Transverse colon (tissue), 4 donors: ENCODE results near the gene DIO3. TPM values are rescaled to one million over a fixed set of nuclear protein-coding genes. Genes with fewer than 3 reads are reported as not detected.

ENCODE experiments used
- DNase-seq: peaks from one replicate; pipeline ENCODE4 v3.0.0-alpha.2; 2019
- H3K27ac ChIP-seq, 4 donors: fragments of 200-600 bp; sonication (generic); 2 replicates each; pipeline ENCODE4 v1.5.1; 2016 to 2018; ENCODE audit warnings: inconsistent platforms in 4 of 4
- H3K27me3 ChIP-seq: fragments of 200-600 bp; sonication (generic); 2 replicates; pipeline ENCODE4 v1.5.1; 2017; ENCODE audit warnings: inconsistent platforms
- H3K36me3 ChIP-seq, 4 donors: fragments of 200-600 bp; sonication (generic); 2 replicates each; pipeline ENCODE4 v1.5.1; 2017 to 2019; ENCODE audit warnings: inconsistent platforms in 4 of 4
- H3K4me1 ChIP-seq, 4 donors: fragments of 200-600 bp; sonication (generic); 2 replicates each; pipeline ENCODE4 v1.5.1; 2017 to 2020; ENCODE audit warnings: inconsistent platforms in 4 of 4
- H3K4me3 ChIP-seq, 4 donors: fragments of 200-600 bp; sonication (generic); 1 replicate in 1 of 4; 2 replicates in 3 of 4; pipeline versions ENCODE4 v1.5.1 to v1.6.1; 2017 to 2019; ENCODE audit warnings: inconsistent platforms in 4 of 4
- H3K9me3 ChIP-seq, 2 donors: fragments of 200-600 bp; sonication (generic); 2 replicates each; pipeline ENCODE4 v1.5.1; 2017 to 2019; ENCODE audit warnings: inconsistent platforms in 2 of 2
- EP300 ChIP-seq: sonication (generic); formaldehyde crosslinking; IDR thresholded peaks from one replicate; pipeline ENCODE4 v1.6.1; 2017; ENCODE audit warnings: antibody characterized with exemption, low read depth
- POLR2A ChIP-seq: fragments of 450-650 bp; IDR thresholded peaks from one replicate; pipeline ENCODE4 v1.6.1; 2016; ENCODE audit warnings: antibody characterized with exemption, mild to moderate bottlenecking, moderate library complexity
- POLR2AphosphoS5 ChIP-seq, 3 donors: sonication (generic); formaldehyde crosslinking; IDR thresholded peaks; one replicate each; pipeline ENCODE4 v1.6.1; 2016; ENCODE audit warnings: antibody characterized with exemption in 3 of 3
- WGBS, 2 donors: methylation state at CpG; one replicate each; pipeline ENCODE4 v1.1.5; 2018; ENCODE audit warnings: low coverage in 1 of 2; 5-methylcytosine and 5-hydroxymethylcytosine counted together
- in situ Hi-C, 4 donors: fragments of 200-750 bp; cut with MboI; loops; one replicate each; pipeline versions ENCODE4 v1.15.0 to v1.15.1; 2017; ENCODE audit warnings: low sequenced_read_pairs in 3 of 4, low pct_ligation_motif_present in 1 of 4, low pct_unique_long_range_greater_than_20kb in 1 of 4
- intact Hi-C: fragments of 100-400 bp; cut with DNase I; formaldehyde crosslinking; loops from one replicate; pipeline ENCODE4 v1.15.1; 2023; ENCODE audit warnings: low total_unique reads
- total RNA-seq, 4 donors: library from RNA; depleted of rRNA; stranded (reverse); fragments of >200 nt; gene quantifications; one replicate each; pipeline ENCODE4 v1.1.0, GENCODE V29; 2016
- TF ChIP-seq, protein P1 (sequence below), 5 experiments: fragments of 200-600 bp in 3 of 5; fragments of 450-650 bp in 2 of 5; sonication (generic) in 3 of 5; IDR thresholded peaks; 1 replicate in 2 of 5; 2 replicates in 3 of 5; pipeline ENCODE4 v1.5.1; 2016 to 2017; ENCODE audit warnings: antibody characterized with exemption in 5 of 5, inconsistent platforms in 3 of 5, mild to moderate bottlenecking in 2 of 5, moderate library complexity in 1 of 5

DIO3 gene
- total RNA-seq, 4 donors from 2014 or later: 1.2 to 2.9 (median 1.4) TPM; not detected in 1

DNA sequence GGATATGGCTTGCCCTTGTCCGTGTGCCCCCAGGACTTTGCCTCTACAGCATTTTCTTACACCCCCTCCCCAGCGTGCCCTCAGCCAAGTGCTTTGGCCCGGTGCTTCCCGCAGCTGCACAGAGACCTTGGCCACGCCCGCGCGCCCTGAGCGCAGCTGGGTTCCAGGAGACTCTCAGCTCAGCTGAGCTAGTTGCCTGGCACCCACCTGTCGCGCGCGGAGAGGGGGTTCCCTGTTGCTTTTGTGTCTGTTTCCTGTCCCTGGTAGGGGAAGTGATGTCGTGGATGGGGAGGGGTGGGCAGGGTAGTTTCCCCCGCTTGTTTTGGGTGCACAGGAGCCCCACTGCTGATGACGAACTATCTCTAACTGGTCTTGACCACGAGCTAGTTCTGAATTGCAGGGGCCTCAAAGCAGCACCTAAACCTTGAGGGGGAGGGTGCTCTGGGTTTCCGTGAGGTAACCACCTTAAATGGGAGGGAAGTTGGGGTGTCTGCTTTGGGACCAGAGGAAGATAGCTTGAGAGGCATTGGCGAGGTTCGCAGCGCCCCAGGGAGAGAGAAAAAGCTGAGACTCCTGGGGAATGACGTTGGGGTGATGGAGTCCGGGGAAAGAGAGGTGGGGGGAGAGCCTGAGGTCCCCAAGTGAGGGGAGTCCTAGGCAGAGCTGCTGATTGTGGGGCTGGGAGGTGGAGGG is 1.5 kb downstream of the DIO3 start:
- Histone ChIP-seq H3K4me3 (no peak overlapping the region), H3K36me3 (no peaks in the 10 kb centered on the region), H3K9me3 (peaks cover 7 to 9% of the 10 kb centered on the region in 2 donors), H3K27ac (no peak overlapping the region), H3K27me3 (peaks cover 93% of the 10 kb centered on the region), H3K4me1 (peaks cover 0 to 14% (median 8%) of the 10 kb centered on the region in 4 donors)
- WGBS, 2 donors: 1 to 24% methylated on average over 12 to 23 of the region's 23 CpGs
- TF ChIP-seq POLR2A (no peak), POLR2AphosphoS5 (IDR thresholded peaks at IDR 0.05) (no peak), EP300 (no peak)
- TF ChIP-seq, protein P1, sequence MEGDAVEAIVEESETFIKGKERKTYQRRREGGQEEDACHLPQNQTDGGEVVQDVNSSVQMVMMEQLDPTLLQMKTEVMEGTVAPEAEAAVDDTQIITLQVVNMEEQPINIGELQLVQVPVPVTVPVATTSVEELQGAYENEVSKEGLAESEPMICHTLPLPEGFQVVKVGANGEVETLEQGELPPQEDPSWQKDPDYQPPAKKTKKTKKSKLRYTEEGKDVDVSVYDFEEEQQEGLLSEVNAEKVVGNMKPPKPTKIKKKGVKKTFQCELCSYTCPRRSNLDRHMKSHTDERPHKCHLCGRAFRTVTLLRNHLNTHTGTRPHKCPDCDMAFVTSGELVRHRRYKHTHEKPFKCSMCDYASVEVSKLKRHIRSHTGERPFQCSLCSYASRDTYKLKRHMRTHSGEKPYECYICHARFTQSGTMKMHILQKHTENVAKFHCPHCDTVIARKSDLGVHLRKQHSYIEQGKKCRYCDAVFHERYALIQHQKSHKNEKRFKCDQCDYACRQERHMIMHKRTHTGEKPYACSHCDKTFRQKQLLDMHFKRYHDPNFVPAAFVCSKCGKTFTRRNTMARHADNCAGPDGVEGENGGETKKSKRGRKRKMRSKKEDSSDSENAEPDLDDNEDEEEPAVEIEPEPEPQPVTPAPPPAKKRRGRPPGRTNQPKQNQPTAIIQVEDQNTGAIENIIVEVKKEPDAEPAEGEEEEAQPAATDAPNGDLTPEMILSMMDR (IDR thresholded peaks at IDR 0.05): no peak
- intact Hi-C loops (no loop called here), in situ Hi-C loops (no loop called here)
- no peak for DNase-seq

DNA sequence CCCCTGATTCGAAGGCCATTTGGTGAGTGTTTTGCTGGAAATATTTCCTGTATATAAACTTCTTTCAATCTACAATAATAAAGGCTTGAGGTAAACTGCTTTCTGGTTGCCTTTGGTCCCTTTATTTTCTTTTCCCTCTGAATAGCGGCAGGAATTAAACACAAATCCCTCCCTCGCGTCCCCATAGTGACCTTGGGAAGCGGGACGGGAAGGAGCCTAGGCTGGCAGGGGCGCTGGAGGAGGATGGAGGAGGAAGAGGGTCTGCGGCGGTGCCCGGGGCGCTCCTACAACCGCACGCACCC is 2.0 kb downstream of the DIO3 start:
- H3K9me3 ChIP-seq: peaks cover 7 to 9% of the 10 kb centered on the region in 2 donors
- in situ Hi-C loops (no loop called here), intact Hi-C loops (no loop called here)
- no peak overlapping the region for H3K27ac ChIP-seq
- no peaks in the 10 kb centered on the region for H3K36me3 ChIP-seq
- no peak overlapping the region for H3K4me3 ChIP-seq
- H3K27me3 ChIP-seq: peaks cover 91% of the 10 kb centered on the region
- H3K4me1 ChIP-seq: peaks cover 0 to 14% (median 8%) of the 10 kb centered on the region in 4 donors
- no peak for DNase-seq
- WGBS, 2 donors: 8 to 13% methylated on average over 3 to 13 of the region's 13 CpGs
- TF ChIP-seq POLR2AphosphoS5 (IDR thresholded peaks at IDR 0.05) (no peak), EP300 (no peak), POLR2A (no peak)
- TF ChIP-seq, protein P1 (IDR thresholded peaks at IDR 0.05): no peak

DNA sequence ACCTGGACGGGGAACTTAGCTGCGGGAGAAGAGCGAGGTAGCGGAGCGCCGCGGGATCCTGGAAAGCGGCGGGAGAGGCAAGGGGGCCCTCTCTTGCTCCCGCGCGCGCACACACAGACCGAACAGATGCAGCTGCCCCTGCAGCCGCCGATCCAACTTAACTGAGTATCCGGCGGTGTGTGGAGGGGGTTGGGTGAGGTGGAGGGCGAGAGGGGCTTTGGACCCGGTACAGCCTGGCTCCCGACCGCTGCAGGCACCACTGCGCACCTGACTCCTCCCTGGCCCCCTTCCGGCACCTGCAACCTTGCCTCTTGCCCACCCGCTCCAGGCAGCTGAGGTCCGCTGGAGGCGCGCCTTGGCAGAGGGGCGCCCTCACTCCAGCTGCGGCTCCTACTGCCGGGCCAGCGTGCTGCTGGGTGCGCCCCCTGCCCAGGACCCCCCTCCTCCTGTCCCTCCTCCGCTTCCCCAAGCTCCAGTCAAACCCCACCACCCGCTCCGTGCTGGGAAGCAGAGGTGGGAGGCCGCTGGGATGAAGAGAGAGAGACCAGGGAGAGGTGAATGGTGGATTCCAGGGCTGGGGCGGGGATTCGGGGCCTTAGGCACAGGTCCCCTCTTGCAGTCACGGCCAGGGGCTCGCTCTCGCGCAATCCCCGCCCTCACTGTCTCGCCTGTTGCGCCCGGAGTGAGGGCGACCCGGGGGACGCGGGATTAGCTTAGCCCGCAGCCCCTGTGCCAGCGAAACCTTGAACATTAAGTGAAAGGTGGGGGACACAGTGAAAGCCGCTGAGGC is 2.6 kb downstream of the DIO3 start:
- Histone ChIP-seq H3K4me1 (peaks cover 0 to 14% (median 8%) of the 10 kb centered on the region in 4 donors), H3K27ac (no peak overlapping the region), H3K36me3 (no peaks in the 10 kb centered on the region), H3K4me3 (peak overlapping the region in 1 of 4 donors; percentile 38), H3K9me3 (peaks cover 7 to 9% of the 10 kb centered on the region in 2 donors), H3K27me3 (peaks cover 88% of the 10 kb centered on the region)
- intact Hi-C loops: no loop called here
- no peak for DNase-seq
- in situ Hi-C loops: no loop called here
- TF ChIP-seq POLR2A (no peak), EP300 (no peak), POLR2AphosphoS5 (IDR thresholded peaks at IDR 0.05) (no peak)
- TF ChIP-seq, protein P1 (IDR thresholded peaks at IDR 0.05): no peak
- WGBS, 2 donors: 16% methylated on average over 51 of the region's 54 CpGs; no CpG with 5 or more reads in 1 of the 2 donors

DNA sequence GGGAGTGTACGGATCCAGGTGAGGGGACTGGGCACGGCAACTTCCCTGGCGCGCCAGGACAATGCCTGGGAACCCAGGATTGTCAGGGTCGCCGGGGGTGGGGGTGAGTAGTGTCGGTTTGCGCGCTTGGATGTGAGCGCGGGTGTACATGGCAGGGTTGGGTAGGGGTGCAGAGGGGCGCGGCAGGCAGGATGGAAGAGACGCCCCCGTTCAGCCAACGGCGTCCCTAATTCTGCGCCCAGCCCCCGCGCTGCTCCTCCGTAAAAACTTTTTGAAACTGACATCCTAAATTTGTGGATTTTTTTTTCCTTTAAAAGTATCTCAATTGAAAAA is 3.1 kb downstream of the DIO3 start:
- H3K9me3 ChIP-seq: peaks cover 7 to 9% of the 10 kb centered on the region in 2 donors
- in situ Hi-C loops (no loop called here), intact Hi-C loops (no loop called here)
- peak overlapping the region in 1 of 4 donors; percentile 38 for H3K4me3 ChIP-seq
- H3K36me3 ChIP-seq: no peaks in the 10 kb centered on the region
- peaks cover 0 to 11% (median 8%) of the 10 kb centered on the region in 4 donors for H3K4me1 ChIP-seq
- 19 to 21% methylated on average over 12 to 21 of the region's 21 CpGs for WGBS, 2 donors
- no peak for TF ChIP-seq POLR2A
- TF ChIP-seq, protein P1 (IDR thresholded peaks at IDR 0.05): no peak
- TF ChIP-seq EP300: no peak
- no peak for TF ChIP-seq POLR2AphosphoS5 (IDR thresholded peaks at IDR 0.05)
- DNase-seq: no peak
- H3K27ac ChIP-seq: no peak overlapping the region
- H3K27me3 ChIP-seq: peaks cover 88% of the 10 kb centered on the region
